Measurements from ENCODE around the gene CAPN12.
"Not testable (repeated sequence)": the region's sequence is repeated elsewhere in the genome, so short reads cannot be mapped to it uniquely, and the experiment has no call there.

CAPN12 gene

DNA sequence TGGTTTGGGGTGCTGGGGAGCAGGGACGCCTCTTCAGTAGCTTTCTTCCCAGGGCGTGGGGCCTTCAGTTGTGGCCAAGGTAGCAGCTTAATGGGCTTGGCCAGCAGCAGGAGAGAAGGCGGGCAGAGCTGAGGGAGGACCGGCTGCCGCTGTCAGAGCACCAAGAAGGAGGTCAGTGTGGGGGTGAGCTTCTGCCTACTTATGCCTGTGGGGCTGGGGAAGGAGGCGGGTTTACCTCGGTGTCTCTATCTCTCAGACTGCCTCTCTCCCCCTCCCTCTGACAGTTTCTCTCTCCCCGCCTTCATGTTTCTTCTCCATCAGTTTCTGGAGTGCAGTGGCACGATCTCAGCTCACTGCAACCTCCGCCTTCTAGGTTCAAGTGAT, at the start of gene CAPN12:
Gene CAPN12 (minus strand): TSS at position 177 of the 384 bp plus-strand sequence. CDS start 309 bp downstream, outside the sequence.
- H3K4me3 ChIP-seq (ENCODE audit: low read depth, low read length): no peak within 1 kb of the TSS

DNA sequence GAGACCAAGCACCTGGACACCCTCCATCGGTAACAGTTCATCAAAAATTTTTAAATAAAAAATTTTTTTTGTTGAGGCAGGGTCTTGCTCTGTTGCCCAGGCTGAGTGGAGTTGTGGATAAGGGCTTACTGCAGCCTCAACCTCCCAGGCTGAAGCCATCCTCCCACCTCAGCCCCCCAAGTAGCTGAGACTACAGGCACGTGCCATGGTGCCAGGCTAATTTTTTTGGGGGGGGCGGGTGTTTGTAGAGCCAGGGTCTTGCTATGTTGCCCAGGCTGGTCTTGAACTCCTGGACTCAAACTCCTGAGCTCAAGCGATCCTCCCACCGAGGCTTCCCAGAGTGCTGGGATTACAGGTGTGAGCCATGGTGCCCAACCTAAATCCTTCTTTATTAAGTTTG, 49.4 kb upstream of the CAPN12 start:
- no peak overlapping the region for H3K4me3 ChIP-seq (ENCODE audit: low read depth, low read length)

GRCh38 chr19:38793177-38793576, 48.9 kb upstream of the CAPN12 start:
- no peak overlapping the region for H3K4me3 ChIP-seq (ENCODE audit: low read depth, low read length)

DNA sequence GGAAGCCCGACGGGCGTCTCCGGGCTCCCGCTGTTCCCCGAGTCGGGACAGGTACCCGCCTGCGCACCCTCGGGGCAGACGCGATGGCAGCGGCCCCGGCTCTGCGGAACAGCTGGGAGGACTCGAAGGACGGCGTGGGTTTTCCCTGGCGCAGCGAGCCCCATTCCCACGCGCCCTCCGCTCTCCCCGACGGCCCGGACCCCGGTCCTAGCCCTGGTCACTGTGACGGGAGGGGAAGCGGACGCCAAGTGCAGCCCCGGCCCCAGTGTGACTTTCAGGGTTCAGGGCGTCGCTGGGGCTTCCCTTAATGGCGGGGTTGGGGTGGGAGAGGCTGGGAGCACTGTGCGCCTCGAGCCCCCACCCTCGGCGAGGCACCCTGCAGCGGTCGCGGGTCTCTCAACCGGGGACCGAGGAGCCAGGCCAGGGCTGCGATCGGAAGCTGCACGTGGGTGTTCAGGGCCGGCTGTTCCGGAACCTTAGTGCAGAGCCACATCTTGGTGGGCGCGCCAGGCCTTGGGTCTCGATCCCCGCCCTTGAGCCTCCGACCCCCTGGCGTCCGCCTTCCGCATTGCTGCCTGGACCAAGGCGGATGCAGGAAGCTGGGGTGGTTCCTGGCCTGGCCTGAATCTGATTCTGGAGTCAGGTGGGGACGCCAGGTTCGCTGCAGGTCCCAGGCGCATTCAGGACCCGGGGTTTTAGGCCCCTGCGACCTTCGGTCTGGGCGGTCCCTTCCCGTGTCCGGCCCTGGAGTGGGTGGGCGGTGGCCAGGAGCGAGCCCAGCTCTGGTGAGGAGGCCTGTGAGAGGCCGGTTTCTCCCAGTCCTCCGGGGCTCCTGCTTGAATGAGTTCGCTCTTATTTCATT, 48.2 kb upstream of the CAPN12 start:
- H3K4me3 ChIP-seq (ENCODE audit: low read depth, low read length): no peak overlapping the region

GRCh38 chr19:38791451-38792064, 47.3 kb upstream of the CAPN12 start:
- not testable (repeated sequence) for H3K4me3 ChIP-seq (ENCODE audit: low read depth, low read length)

DNA sequence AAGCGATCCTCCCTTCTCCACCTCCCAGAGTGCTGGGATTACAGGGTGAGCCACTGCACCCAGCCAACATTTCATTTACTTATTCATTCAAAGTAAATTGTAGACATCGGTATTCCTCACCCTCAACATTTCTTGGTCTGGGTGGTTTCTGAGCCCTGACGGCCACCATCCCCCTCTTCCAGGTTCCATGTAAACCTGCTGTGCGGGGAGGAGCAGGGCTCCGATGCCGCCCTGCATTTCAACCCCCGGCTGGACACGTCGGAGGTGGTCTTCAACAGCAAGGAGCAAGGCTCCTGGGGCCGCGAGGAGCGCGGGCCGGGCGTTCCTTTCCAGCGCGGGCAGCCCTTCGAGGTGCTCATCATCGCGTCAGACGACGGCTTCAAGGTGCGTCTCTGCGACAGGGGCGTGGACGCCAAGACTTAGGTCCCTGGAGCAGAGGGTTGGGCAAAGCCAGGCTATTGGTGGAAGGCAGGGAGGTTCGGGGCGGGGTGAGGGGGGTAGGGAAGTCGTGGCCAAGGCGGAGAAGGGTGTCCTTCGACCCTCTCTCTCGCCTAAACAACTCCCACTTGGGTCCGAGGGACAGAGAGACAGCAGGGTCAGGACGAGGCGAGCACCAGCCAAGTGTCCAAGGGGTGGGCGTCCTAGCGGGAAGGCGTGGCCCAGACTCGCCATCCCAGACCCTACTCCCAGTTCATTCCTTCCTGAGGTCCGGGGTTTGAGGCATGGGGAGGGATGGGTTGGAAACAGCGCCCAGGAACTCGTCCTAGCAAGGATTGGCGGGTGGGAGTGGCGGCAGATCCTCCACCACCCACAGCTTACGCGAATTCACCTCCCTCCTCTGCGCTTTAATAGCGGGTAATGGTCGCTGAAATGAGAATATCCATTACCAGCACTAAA, 46.5 kb upstream of the CAPN12 start:
- not testable (repeated sequence) for H3K4me3 ChIP-seq (ENCODE audit: low read depth, low read length)

GRCh38 chr19:38788478-38789243, 44.4 kb upstream of the CAPN12 start, which contains the start of gene LGALS7B:
TSS of gene LGALS7B (plus strand) at chr19:38789200. CDS start at chr19:38789227, 27 bp downstream.
- H3K4me3 ChIP-seq (ENCODE audit: low read depth, low read length): no peak within 1 kb of the TSS

- H3K4me3 ChIP-seq (ENCODE audit: low read depth, low read length): no peak overlapping the region
Observed at GRCh38 chr19:38786572-38787265, 42.4 kb upstream of the CAPN12 start.

DNA sequence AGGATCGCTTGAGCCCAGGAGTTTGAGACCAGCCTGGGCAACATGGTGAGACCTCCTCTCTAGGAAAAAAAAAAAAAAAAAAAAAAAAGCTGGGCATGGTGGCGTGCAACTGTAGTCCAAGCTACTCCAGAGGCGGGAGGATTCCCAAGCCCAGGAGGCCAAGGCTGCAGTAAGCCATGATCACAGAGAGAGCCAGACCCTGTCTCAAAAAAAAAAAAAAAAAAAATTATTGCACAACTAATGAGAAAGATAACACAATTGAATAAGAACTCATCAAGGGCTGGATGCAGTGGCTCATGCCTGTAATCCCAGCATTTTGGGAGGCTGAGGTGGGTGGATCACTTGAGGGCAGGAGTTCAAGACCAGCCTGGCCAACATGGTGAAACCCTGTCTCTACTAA, 41.8 kb upstream of the CAPN12 start:
- H3K4me3 ChIP-seq (ENCODE audit: low read depth, low read length): not testable (repeated sequence)

DNA sequence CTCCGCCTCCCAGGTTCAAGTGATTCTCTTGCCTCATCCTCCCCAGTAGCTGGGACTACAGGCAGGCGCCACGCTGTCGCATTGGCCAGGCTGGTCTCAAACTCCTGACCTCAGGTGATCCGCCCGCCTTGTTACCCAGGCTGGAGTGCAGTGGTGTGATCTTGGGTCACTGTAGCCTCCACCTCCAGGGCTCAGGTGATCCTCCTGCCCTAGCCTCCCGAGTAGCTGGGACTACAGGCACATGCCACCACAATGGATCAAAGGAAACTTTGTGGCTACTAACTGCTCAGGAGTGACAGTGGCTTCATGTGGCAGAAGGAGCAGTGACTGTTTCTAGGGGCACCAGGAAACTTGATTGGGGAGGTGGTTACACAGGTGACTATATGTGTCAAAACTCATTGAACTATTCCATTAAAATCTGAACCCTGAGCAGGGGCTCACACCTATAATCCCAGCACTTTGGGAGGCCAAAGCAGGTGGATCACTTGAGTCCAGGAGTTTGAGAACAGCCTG, 41.0 kb upstream of the CAPN12 start:
- no peak overlapping the region for H3K4me3 ChIP-seq (ENCODE audit: low read depth, low read length)

DNA sequence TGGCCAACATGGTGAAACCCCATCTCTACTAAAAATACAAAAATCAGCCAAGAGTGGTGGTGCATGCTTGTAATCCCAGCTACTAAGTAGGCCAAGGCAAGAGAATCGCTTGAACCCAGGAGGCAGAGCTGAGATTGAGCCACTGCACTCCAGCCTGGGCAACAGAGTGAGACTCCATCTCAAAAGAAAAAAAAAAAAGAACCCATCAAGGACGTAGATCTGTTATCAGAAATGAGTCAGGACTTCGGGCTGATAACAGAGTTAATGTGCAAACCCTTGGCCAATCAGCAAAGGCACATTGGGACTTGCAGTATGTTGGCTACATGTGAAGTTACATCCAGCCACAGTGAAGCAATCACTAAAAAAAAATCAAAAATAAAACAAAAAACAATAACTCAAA, 40.0 kb upstream of the CAPN12 start:
- no peak overlapping the region for H3K4me3 ChIP-seq (ENCODE audit: low read depth, low read length)

DNA sequence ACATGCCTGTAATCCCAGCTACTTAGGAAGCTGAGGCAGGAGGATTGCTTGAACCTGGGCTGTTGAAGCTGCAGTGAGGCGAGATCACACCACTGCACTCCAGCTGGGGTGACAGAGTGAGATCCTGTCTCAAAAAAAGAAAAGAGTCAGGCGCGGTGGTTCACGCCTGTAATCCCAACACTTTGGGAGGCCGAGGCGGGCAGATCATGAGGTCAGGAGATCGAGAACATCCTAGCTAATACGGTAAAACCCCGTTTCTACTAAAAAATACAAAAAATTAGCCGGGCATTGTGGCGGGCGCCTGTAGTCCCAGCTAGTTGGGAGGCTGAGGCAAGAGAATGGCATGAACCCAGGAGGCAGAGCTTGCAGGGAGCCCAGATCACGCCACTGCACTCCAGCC, 37.9 kb upstream of the CAPN12 start:
- H3K4me3 ChIP-seq (ENCODE audit: low read depth, low read length): not testable (repeated sequence)

- no peak overlapping the region for H3K4me3 ChIP-seq (ENCODE audit: low read depth, low read length)
Observed at GRCh38 chr19:38781058-38781457, 36.8 kb upstream of the CAPN12 start.

- no peak overlapping the region for H3K4me3 ChIP-seq (ENCODE audit: low read depth, low read length)
Observed at GRCh38 chr19:38780443-38780842, 36.2 kb upstream of the CAPN12 start.

DNA sequence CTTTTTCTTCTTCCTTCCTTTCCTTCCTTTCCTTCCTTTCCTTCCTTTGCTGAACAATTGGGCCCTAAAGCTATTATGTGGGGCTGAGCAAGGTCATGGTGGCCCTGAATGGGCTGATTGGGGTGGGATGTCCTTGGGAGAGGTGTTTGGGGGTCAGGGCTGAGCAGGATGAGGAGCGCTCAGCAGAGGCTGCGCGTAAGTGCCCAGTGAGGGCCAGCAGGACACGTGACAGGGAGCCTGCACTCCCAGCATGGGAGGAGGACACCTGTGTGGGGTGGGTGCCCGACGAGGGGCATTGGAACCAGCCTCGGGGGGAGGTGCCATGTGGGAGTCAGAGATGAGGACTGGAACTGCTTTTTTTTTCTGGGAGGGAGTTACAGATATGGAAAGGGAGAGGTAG, 34.5 kb upstream of the CAPN12 start:
- no peak overlapping the region for H3K4me3 ChIP-seq (ENCODE audit: low read depth, low read length)

GRCh38 chr19:38774181-38774950, 30.1 kb upstream of the CAPN12 start:
- no peak overlapping the region for H3K4me3 ChIP-seq (ENCODE audit: low read depth, low read length)

DNA sequence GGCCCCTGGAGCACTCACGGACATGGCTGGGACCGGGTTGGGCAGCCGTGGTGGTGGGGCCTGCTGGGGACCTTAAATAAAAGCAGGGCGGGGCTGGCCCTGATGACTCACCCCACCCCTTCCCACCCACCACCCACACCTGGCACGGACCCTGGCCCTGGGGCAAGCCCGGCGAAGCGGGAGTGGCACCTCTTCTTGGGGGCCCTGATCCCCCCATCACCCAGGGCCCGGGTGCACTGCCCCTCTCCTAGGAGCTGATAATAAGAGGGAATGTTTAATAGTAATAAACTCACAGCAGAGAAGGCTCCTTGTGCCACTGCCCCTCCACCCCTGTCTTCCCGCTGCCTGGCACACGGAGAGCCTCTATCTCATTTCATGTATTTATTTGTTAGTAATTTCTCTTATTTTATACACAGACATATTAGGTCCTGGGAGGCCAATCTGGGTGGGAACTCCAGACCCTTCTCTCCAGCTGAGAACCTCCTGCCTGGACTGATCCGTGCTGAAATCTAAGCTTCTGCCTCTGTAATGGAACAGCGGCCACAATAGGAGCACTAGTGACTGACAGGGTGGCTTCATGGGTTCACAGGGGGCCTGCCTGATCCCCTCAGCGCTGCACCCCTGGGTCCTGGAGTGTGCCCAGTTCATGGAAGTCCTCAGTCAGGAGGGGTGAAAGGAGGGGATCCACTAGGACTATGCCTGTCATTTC, 29.3 kb upstream of the CAPN12 start, which contains the start of gene LGALS7:
Gene LGALS7 (minus strand): TSS at position 49 of the 709 bp plus-strand sequence. CDS start 25 bp downstream, at position 24.
- no peak within 1 kb of the TSS for H3K4me3 ChIP-seq (ENCODE audit: low read depth, low read length)

DNA sequence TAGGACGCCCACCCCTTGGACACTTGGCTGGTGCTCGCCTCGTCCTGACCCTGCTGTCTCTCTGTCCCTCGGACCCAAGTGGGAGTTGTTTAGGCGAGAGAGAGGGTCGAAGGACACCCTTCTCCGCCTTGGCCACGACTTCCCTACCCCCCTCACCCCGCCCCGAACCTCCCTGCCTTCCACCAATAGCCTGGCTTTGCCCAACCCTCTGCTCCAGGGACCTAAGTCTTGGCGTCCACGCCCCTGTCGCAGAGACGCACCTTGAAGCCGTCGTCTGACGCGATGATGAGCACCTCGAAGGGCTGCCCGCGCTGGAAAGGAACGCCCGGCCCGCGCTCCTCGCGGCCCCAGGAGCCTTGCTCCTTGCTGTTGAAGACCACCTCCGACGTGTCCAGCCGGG, 27.3 kb upstream of the CAPN12 start:
- H3K4me3 ChIP-seq (ENCODE audit: low read depth, low read length): not testable (repeated sequence)
